Inflammatory macrophage treated with lipopolysaccharide for 4 hours (primary cell): Measurements from ENCODE around the gene SLC1A2.

Experiments
- DNase-seq: peaks from one replicate; pipeline ENCODE4 v3.0.0-alpha.2; 2020

Gene SLC1A2

GRCh38 chr11:35375332-35376117 is 43.8 kb downstream of the SLC1A2 start:
- no peak for DNase-seq

GRCh38 chr11:35373284-35373933 is 45.9 kb downstream of the SLC1A2 start:
- DNase-seq, result no peak

- DNase-seq, result no peak
These were observed 46.6 kb downstream of the SLC1A2 start for GRCh38 chr11:35372565-35373283.

GRCh38 chr11:35367491-35367890 is 51.9 kb downstream of the SLC1A2 start:
- DNase-seq, result no peak

GRCh38 chr11:35366798-35367197 is 52.6 kb downstream of the SLC1A2 start:
- no peak for DNase-seq

GRCh38 chr11:35365961-35366360 is 53.4 kb downstream of the SLC1A2 start:
- DNase-seq, result peak; percentile 75

- no peak for DNase-seq
These were observed 54.0 kb downstream of the SLC1A2 start for GRCh38 chr11:35365395-35365794.

GRCh38 chr11:35363854-35364780 is 55.2 kb downstream of the SLC1A2 start:
- DNase-seq, result peak; percentile 82

GRCh38 chr11:35363246-35363801 is 56.0 kb downstream of the SLC1A2 start:
- peak; percentile 61 for DNase-seq

GRCh38 chr11:35362521-35362980 is 56.8 kb downstream of the SLC1A2 start:
- DNase-seq, result peak; percentile 45

GRCh38 chr11:35360055-35360530 is 59.3 kb downstream of the SLC1A2 start:
- DNase-seq, result peak; percentile 89

GRCh38 chr11:35359321-35360054 is 59.9 kb downstream of the SLC1A2 start:
- DNase-seq, result no peak

- peak; percentile 96 for DNase-seq
These were observed 61.0 kb downstream of the SLC1A2 start for GRCh38 chr11:35358391-35358790.

- DNase-seq, result peak; percentile 80
These were observed 61.4 kb downstream of the SLC1A2 start for GRCh38 chr11:35357923-35358322.

- DNase-seq, result no peak
These were observed 64.1 kb downstream of the SLC1A2 start for GRCh38 chr11:35355102-35355749.

- DNase-seq, result no peak
These were observed 64.7 kb downstream of the SLC1A2 start for GRCh38 chr11:35354644-35355043.

- DNase-seq, result peak; percentile 69
These were observed 67.1 kb downstream of the SLC1A2 start for GRCh38 chr11:35352077-35352888.

GRCh38 chr11:35349897-35350296 is 69.5 kb downstream of the SLC1A2 start:
- DNase-seq, result no peak

- DNase-seq, result peak; percentile 60
These were observed 70.3 kb downstream of the SLC1A2 start for GRCh38 chr11:35348898-35349687.
